ENCODE results near the gene NCAPG2.

NCAPG2 gene

GRCh38 chr7:158748335-158748734 is 43.7 kb upstream of the NCAPG2 start:
- no peak overlapping the region for H3K4me3 ChIP-seq (ENCODE audit: low read depth, low read length)
- no peak for TF ChIP-seq CTCF (IDR thresholded peaks at IDR 0.05; ENCODE audit: borderline replicate concordance, insufficient read depth, low read depth, low read length)

GRCh38 chr7:158747408-158747807 is 42.8 kb upstream of the NCAPG2 start:
- TF ChIP-seq CTCF (IDR thresholded peaks at IDR 0.05; ENCODE audit: borderline replicate concordance, insufficient read depth, low read depth, low read length) = no peak
- no peak overlapping the region for H3K4me3 ChIP-seq (ENCODE audit: low read depth, low read length)

- no peak for TF ChIP-seq CTCF (IDR thresholded peaks at IDR 0.05; ENCODE audit: borderline replicate concordance, insufficient read depth, low read depth, low read length)
- no peak overlapping the region for H3K4me3 ChIP-seq (ENCODE audit: low read depth, low read length)
Observed at GRCh38 chr7:158746957-158747356, 42.4 kb upstream of the NCAPG2 start.

GRCh38 chr7:158745057-158745715 is 40.6 kb upstream of the NCAPG2 start:
- no peak for TF ChIP-seq CTCF (IDR thresholded peaks at IDR 0.05; ENCODE audit: borderline replicate concordance, insufficient read depth, low read depth, low read length)
- no peak overlapping the region for H3K4me3 ChIP-seq (ENCODE audit: low read depth, low read length)

- no peak for TF ChIP-seq CTCF (IDR thresholded peaks at IDR 0.05; ENCODE audit: borderline replicate concordance, insufficient read depth, low read depth, low read length)
- no peak overlapping the region for H3K4me3 ChIP-seq (ENCODE audit: low read depth, low read length)
Observed at GRCh38 chr7:158744070-158744469, 39.5 kb upstream of the NCAPG2 start.

- TF ChIP-seq CTCF (IDR thresholded peaks at IDR 0.05; ENCODE audit: borderline replicate concordance, insufficient read depth, low read depth, low read length) = no peak
- no peak overlapping the region for H3K4me3 ChIP-seq (ENCODE audit: low read depth, low read length)
Observed at GRCh38 chr7:158743219-158743618, 38.6 kb upstream of the NCAPG2 start.

- no peak for TF ChIP-seq CTCF (IDR thresholded peaks at IDR 0.05; ENCODE audit: borderline replicate concordance, insufficient read depth, low read depth, low read length)
- H3K4me3 ChIP-seq (ENCODE audit: low read depth, low read length) = no peak overlapping the region
Observed at GRCh38 chr7:158742065-158742821, 37.6 kb upstream of the NCAPG2 start.

Data from GM12875 (cell line).